GM18870 (cell line): Measurements from ENCODE around the gene SAFB.
"Not testable (repeated sequence)": the region's sequence is repeated elsewhere in the genome, so short reads cannot be mapped to it uniquely, and the experiment has no call there.

Experiments
- ATAC-seq: cut with Tn5 transposase; IDR thresholded peaks from one replicate; pipeline ENCODE4 v1.9.1; 2021; ENCODE audit warnings: moderate library complexity; ENCODE audit not compliant: unreplicated experiment

Gene SAFB

GRCh38 chr19:5682107-5682482 is 59.2 kb downstream of the SAFB start:
- no peak for ATAC-seq

DNA sequence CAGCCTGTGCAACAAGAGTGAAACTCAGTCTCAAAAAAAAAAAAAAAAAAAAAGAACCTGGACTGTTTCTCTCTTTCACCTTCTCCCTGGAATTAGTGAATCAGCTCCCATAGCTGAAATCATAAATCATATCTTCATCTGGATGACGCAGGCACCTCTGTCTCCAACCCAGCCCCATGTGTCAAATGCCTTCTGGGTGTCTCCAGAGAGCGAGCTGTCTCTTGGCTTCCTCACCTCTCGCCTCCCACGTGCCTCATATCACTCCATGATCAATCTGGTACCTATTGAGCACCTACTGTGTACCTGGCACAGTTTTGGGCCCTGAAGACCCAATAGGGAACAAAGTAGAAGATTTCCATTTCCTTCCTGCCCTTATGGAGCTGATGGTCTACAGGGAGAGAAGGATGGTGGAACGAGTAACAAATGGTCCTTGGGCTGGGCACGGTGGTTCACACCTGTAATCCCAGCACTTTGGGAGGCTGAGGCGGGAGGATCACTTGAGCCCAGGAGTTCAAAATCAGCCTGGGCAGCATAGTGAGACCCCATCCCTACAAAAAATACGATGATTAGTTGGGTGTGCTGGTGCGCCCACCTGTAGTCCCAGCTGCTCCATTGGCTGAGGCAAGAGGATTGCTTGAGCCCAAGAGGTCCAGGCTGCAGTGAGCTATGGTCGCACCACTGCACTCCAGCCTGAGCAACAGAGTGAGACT is 60.4 kb downstream of the SAFB start:
- no peak for ATAC-seq

- no peak for ATAC-seq
Measured at GRCh38 chr19:5684694-5685430, 62.0 kb downstream of the SAFB start.

DNA sequence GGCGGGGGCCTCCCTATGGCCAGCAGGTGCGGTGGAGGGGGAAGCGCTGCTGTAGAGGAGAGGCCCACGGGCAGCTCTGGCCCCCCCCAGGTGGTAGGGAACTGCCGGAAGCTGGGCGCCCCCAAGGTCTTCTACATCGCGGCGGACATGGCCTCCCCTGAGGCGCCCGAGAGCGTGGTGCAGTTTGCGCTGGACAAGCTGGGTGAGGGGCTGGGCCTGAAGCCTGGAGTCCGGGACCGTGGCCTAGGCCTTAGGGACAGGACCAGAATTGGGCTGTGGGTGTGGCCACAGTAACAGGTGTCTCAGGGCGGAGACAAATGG is 63.4 kb downstream of the SAFB start:
- no peak for ATAC-seq

DNA sequence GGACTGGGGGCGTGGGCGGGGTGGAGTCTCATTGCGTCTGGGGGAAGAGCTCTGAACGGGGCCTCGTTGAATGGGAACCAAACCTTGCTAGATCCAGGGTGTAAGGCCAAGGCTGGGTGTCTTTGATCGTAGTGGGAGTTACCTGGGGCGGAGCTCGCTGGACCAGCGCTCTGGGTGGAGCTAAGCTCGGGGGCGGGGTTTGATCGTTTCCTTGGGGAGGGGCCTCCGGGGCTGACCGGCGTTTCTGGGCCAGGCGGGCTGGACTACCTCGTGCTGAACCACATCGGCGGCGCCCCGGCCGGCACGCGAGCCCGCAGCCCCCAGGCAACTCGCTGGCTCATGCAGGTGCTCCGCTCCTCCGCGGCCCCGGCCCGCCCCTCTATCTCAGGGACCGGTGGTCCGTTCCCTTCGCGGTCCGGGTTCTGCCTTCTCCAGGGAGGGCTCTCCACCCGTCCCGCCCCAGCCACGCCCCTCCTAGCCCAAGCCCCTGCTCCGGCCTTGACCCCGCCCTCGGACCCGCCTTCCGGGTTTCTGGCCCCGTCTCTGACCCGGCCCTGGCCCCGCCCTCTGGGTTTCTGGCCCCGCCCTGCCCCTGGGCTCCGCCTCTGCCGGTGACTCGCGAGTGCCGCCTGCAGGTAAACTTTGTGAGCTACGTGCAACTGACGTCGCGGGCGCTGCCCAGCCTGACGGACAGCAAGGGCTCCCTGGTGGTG is 63.9 kb downstream of the SAFB start:
- peak; percentile 34 for ATAC-seq

GRCh38 chr19:5687360-5688198 is 64.7 kb downstream of the SAFB start:
- ATAC-seq, result no peak

DNA sequence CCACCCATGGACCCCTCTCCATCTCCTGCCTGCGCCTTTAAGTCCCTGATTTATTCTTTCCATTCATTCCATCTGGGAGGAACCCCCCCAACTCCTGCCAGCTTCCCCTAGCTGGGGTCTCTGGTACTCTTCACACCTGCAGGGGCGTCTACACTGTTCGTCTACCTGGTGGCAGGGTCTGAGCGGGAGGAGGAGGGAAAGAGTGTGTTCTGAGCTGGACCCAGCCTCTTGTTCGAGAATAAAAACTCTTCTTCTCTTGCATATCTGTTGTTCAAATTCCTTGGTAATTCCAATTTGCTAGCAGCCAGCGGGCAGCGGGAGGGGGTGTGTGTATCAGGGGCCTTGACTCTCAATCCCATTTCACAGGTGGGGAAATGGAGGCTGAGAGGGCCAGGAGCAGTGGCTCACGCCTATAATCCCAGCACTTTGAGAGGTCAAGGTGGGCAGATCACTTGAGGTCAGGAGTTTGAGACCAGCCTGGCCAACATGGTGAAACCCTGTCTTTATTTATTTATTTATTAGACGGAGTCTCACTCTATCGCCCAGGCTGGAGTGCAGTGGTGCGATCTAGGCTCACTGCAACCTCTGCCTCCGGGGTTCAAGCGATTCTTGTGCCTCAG is 65.5 kb downstream of the SAFB start:
- not testable (repeated sequence) for ATAC-seq

DNA sequence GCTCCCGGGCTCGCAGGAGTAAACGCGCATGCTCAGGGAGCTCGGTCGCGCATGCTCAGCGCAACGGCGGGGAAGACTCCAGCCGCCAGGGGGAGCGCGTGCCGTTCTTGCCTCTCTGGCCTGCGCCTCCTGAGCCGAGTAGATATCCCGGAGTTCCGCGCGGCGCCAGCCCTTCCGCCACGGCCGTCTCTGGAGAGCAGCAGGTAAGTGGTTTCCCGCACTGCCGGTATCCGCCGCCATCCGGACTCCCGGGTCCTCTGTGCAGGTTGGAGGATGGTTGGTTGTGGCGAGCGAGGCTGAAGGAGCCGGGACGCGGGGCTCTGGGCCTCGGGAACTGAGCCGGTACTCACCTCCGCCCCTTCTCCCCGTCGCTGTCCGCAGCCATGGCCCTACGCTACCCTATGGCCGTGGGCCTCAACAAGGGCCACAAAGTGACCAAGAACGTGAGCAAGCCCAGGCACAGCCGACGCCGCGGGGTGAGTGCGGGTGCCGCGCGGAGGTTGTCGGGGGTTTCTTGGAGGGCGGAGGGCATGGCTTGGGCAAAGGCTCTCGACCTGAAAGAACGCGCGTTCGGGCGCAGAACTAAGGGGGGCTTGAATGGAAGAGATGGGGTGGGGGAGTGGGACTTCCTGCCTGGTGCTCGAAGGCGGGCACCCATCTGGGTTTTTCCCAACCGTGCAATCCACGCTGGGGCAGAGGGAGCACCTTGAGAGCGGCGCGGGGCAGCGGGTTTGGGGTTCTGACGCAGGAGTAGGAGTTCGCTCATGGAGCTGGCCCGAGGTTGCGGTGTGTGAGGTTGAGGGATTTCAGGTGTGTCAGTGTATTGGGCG is 67.5 kb downstream of the SAFB start, which contains the start of gene RPL36:
Gene RPL36, plus strand, starts transcription at position 171 of the 830 bp plus-strand sequence. Its CDS starts 213 bp downstream, at position 384.
- peak; percentile 41 for ATAC-seq

GRCh38 chr19:5690955-5691821 is 68.3 kb downstream of the SAFB start:
- ATAC-seq, result no peak

GRCh38 chr19:5691822-5692722 is 69.2 kb downstream of the SAFB start:
- ATAC-seq, result no peak

GRCh38 chr19:5692723-5693194 is 69.9 kb downstream of the SAFB start:
- ATAC-seq, result no peak

GRCh38 chr19:5693195-5694166 is 70.6 kb downstream of the SAFB start:
- ATAC-seq, result no peak

GRCh38 chr19:5694167-5694955 is 71.5 kb downstream of the SAFB start:
- no peak for ATAC-seq

DNA sequence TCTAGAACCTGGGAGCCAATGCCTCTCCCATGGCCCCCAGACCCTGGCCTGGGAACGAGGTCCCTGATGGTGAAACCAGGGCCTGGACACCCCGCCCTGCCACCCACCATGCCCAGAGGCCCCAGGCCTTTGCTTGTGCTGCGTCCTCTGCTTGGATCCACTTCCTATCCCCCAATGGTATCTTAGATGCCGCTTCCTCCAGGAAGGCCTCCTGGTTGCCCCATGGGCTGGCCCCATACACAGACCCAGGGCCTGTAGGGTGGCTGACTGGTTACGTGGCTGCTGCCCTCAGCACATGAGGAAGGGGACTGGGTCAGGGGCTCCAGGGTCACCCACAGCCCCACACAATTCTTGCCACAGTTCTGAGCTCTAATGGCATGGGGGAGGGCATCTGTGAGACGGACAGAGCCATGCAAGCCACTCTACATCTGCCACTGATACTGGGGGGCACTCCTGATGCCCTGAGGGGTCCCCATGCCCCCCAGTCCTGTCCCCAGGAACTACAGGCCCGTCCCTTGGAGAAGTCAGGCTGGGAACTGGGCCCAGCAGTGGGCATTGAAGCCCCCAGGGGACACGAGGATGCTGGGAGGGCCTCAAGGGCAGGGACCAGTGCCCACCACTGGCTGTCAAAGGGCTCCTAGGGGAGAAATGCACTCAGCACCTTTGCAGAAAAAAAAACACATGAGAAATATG is 72.2 kb downstream of the SAFB start:
- no peak for ATAC-seq

DNA sequence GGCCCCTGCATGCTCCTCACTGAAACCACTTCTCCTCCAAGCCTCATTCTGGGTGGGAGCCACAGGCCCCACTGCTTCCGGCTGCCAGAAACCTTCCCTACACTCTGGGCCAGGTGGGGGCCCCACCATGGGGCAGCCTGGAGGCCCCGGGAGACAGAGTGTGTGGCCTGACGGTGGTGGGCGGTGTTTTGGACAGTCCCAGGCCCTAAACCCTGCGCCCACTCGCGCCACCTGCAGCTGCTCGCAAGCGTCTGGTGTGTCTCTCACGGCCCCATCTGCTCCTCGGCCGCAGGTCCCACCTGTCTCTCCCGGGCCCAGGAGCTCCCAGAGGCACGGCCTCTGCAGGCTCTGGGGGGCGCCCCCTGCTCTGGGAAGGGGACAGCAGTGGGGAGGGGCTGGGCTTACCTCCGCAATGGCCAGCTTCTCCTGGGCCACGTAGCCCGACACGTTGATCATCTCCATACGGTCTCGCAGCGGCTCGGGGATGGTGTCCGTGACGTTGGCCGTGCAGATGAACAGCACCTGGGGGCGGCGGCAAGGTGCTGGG is 72.8 kb downstream of the SAFB start:
- no peak for ATAC-seq
